ENCODE results near the gene TNS3.

DNA sequence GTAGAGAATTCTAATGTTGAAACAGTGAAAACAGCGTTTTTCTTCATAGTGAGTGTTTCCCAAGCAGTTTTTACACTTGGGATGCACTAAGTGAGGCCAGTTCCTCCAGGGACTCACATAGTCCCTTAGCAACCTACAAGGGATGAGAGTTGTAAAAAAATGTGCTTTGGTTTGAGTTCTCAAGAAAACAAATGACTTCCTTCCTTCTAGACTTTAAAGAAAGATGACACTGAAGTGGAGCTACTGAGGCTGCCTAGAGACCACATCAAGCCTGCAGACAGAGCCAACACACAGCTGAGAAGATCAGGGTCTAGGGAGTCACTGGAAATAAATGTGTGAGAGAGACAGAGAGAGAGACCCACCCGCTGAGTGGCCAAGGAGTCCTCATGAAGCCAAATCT lies 264.4 kb downstream of the TNS3 start:
- no peak for TF ChIP-seq ZSCAN32 (CRISPR knock-in tag; IDR thresholded peaks at IDR 0.05)
- no peak for TF ChIP-seq FOSL1 (tag; conservative IDR thresholded peaks at IDR 0.05)
- TF ChIP-seq RAD51 (IDR thresholded peaks at IDR 0.05; ENCODE audit: borderline replicate concordance, low read depth) = no peak
- no peak for TF ChIP-seq POLR2A (conservative IDR thresholded peaks at IDR 0.05)
- no peak for TF ChIP-seq CBFA2T2 (conservative IDR thresholded peaks at IDR 0.05)
- TF ChIP-seq HCFC1 (IDR thresholded peaks at IDR 0.05; ENCODE audit: low read depth, low read length) = no peak
- TF ChIP-seq, protein P1, sequence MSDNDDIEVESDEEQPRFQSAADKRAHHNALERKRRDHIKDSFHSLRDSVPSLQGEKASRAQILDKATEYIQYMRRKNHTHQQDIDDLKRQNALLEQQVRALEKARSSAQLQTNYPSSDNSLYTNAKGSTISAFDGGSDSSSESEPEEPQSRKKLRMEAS (CRISPR knock-in tag; IDR thresholded peaks at IDR 0.05) = no peak
- no peak for TF ChIP-seq CTCF (IDR thresholded peaks at IDR 0.05 in 2 of 3, conservative IDR thresholded peaks at IDR 0.05 in 1 of 3; ENCODE audit: insufficient read depth in 2 of 3, low read depth in 1 of 3, low read length in 3 of 3)
